Adrenal gland (tissue), 12 donors: ENCODE data around the gene FPR1. TPM values are rescaled to one million over a fixed set of nuclear protein-coding genes. Genes with fewer than 3 reads are reported as not detected.

Experiments
- DNase-seq, 7 donors: peaks; one replicate each; pipeline ENCODE4 v3.0.0-alpha.2; 2019 to 2020
- H3K27ac ChIP-seq, 5 donors: fragments of 200-600 bp; sonication (generic) in 4 of 5; 1 replicate in 3 of 5; 2 replicates in 2 of 5; pipeline versions ENCODE4 v1.5.1 to v1.8.0; 2016 to 2020; ENCODE audit warnings: mild to moderate bottlenecking in 1 of 5
- H3K27me3 ChIP-seq: fragments of 200-600 bp; 2 replicates; pipeline ENCODE4 v1.8.0; 2021
- H3K36me3 ChIP-seq, 2 donors: fragments of 200-600 bp; replicated peaks in 1 of 2; 1 replicate in 1 of 2; 2 replicates in 1 of 2; pipeline versions ENCODE4 v1.5.1 to v1.8.0; 2018 to 2022
- H3K4me1 ChIP-seq, 2 donors: fragments of 200-600 bp; replicated peaks in 1 of 2; 1 replicate in 1 of 2; 2 replicates in 1 of 2; pipeline versions ENCODE4 v1.5.1 to v1.8.0; 2018 to 2021
- H3K4me3 ChIP-seq, 4 donors: fragments of 200-600 bp; sonication (generic) in 3 of 4; one replicate each; pipeline ENCODE4 v1.5.1; 2016 to 2018
- H3K9me3 ChIP-seq, 3 donors: fragments of 200-600 bp; sonication (generic) in 1 of 3; replicated peaks in 1 of 3; 1 replicate in 2 of 3; 2 replicates in 1 of 3; pipeline versions ENCODE4 v1.5.1 to v1.8.0; 2016 to 2021
- CTCF ChIP-seq, 6 experiments: fragments of 450-650 bp in 4 of 6; fragments of 200-600 bp in 2 of 6; sonication (generic) in 1 of 6; IDR thresholded peaks; 1 replicate in 5 of 6; 2 replicates in 1 of 6; pipeline versions ENCODE4 v1.5.1 to v1.8.0; 2016 to 2021; ENCODE audit warnings: antibody characterized with exemption in 6 of 6, mild to moderate bottlenecking in 2 of 6, moderate library complexity in 1 of 6
- POLR2A ChIP-seq, 2 donors: fragments of 450-650 bp; IDR thresholded peaks; one replicate each; pipeline ENCODE4 v1.6.1; 2017; ENCODE audit warnings: antibody characterized with exemption in 2 of 2, mild to moderate bottlenecking in 2 of 2, moderate library complexity in 1 of 2
- WGBS, 4 donors: extraction: QIAGEN DNeasy Blood & Tissue Kit in 2 of 4; methylation state at CpG; one replicate each; pipeline versions ENCODE4 v1.1.5 to v1.1.7; 2013 to 2017; 5-methylcytosine and 5-hydroxymethylcytosine counted together
- intact Hi-C, 2 donors: fragments of 100-400 bp; cut with DNase I; formaldehyde crosslinking; loops; one replicate each; pipeline versions ENCODE4 v1.14.1 to v1.15.0; 2022 to 2023
- polyA plus RNA-seq, 3 donors: library from polyadenylated mRNA; stranded (reverse); fragments of 200-250 nt in 2 of 3; fragments of 350-450 nt in 1 of 3; fragmentation: Illumina TruSeq in 1 of 3; extraction: RNeasy Lipid Tissue Mini Kit (QIAGEN cat#74804) in 1 of 3; gene quantifications; one replicate each; pipeline ENCODE4 v1.2.3, GENCODE V29; 2013 to 2014
- total RNA-seq, 9 donors: library from RNA; depleted of rRNA in 4 of 9; stranded (reverse); fragments of >200 nt in 4 of 9; fragments of 120-200 nt in 1 of 9; fragmentation: NEBNext Ultra II Directional in 1 of 9; extraction: Animal tissue kit (Norgen Biotek cat#: 25700) in 1 of 9; gene quantifications; one replicate each; pipeline versions ENCODE4 v1.1.0 to v1.2.4, GENCODE V29; 2013 to 2023
- donor health status: healthy with polysubstance abuse.
- donor health status: Bipolar disorder and iron deficiency.
- donor health status: DM: yes; HTN: yes; CAD: no.
- donor health status: DM: no; HTN: no; CAD: no.
- donor health status: DM: no; HTN: no; CAD: no.
- donor health status: DM: yes; HTN: yes; CAD: no.

The FPR1 gene
- total and polyA plus RNA-seq, 12 donors: 0.83 to 31.1 (median 13.4) TPM

- H3K4me3 ChIP-seq: no peak overlapping the region
- no peak overlapping the region for H3K27ac ChIP-seq
- intact Hi-C loops: no loop called here
- WGBS, 4 donors: 64 to 70% (median 65%) methylated on average over 2 of the region's 2 CpGs
- no peaks in the 10 kb centered on the region for H3K4me1 ChIP-seq
- H3K9me3 ChIP-seq: no peaks in the 10 kb centered on the region
- TF ChIP-seq CTCF (IDR thresholded peaks at IDR 0.05) (no peak), POLR2A (IDR thresholded peaks at IDR 0.05) (no peak)
- DNase-seq: no peak
- H3K36me3 ChIP-seq: no peaks in the 10 kb centered on the region
- H3K27me3 ChIP-seq: peaks cover 9% of the 10 kb centered on the region
These were observed 13.8 kb downstream of the FPR1 start for GRCh38 chr19:51737924-51738323.

GRCh38 chr19:51737389-51737788, 14.3 kb downstream of the FPR1 start:
- H3K36me3 ChIP-seq: no peaks in the 10 kb centered on the region
- intact Hi-C loops: no loop called here
- TF ChIP-seq POLR2A (IDR thresholded peaks at IDR 0.05): no peak
- 74 to 88% (median 83%) methylated on average over 3 of the region's 3 CpGs for WGBS, 4 donors
- no peak overlapping the region for H3K27ac ChIP-seq
- H3K4me1 ChIP-seq: no peaks in the 10 kb centered on the region
- H3K27me3 ChIP-seq: peaks cover 9% of the 10 kb centered on the region
- DNase-seq: no peak
- no peak overlapping the region for H3K4me3 ChIP-seq
- no peaks in the 10 kb centered on the region for H3K9me3 ChIP-seq

GRCh38 chr19:51735759-51736449, 15.8 kb downstream of the FPR1 start:
- peak in 6 of 7 donors; percentile 38 to 78 (median 72) for DNase-seq
- no peaks in the 10 kb centered on the region for H3K4me1 ChIP-seq
- WGBS, 4 donors: 62 to 71% (median 67%) methylated on average over 6 to 10 of the region's 10 CpGs
- peak overlapping the region in 1 of 5 donors; percentile 36 for H3K27ac ChIP-seq
- peaks cover 9% of the 10 kb centered on the region for H3K27me3 ChIP-seq
- TF ChIP-seq CTCF (IDR thresholded peaks at IDR 0.05): no peak
- TF ChIP-seq POLR2A (IDR thresholded peaks at IDR 0.05): no peak
- intact Hi-C loops: no loop called here
- no peaks in the 10 kb centered on the region for H3K36me3 ChIP-seq
- no peak overlapping the region for H3K4me3 ChIP-seq
- no peaks in the 10 kb centered on the region for H3K9me3 ChIP-seq

GRCh38 chr19:51733742-51734522, 17.7 kb downstream of the FPR1 start:
- 47 to 54% (median 52%) methylated on average over 7 of the region's 7 CpGs for WGBS, 4 donors
- Histone ChIP-seq H3K9me3 (no peaks in the 10 kb centered on the region), H3K27ac (no peak overlapping the region), H3K27me3 (peaks cover 9% of the 10 kb centered on the region), H3K4me3 (no peak overlapping the region), H3K4me1 (no peaks in the 10 kb centered on the region), H3K36me3 (no peaks in the 10 kb centered on the region)
- intact Hi-C loops: no loop called here
- TF ChIP-seq POLR2A (IDR thresholded peaks at IDR 0.05) (no peak), CTCF (IDR thresholded peaks at IDR 0.05) (no peak)
- DNase-seq: no peak
